Measurements from ENCODE around the gene KCNC1.

The KCNC1 gene

DNA sequence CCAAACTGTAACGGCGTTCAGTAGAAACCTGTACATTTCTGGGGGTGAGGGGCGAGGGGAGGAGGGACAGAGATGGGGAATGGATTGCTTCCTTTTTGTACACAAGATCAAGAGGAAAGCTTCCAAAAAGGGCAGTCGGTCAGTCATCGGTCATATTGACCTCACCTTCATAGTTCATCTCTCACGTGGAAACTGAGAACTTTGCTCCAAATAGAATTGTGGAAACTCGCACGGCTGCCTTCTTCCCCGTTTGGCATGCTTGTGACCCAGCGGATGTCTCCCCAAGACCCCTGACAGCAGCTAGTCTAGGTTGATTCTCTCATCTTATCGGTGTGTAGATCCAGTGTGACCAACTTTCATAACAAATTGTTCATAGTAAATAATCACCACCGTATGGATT, 47.6 kb downstream of the KCNC1 start:
- Histone ChIP-seq H3K79me2 (ENCODE audit: insufficient read depth, low read length) (no peaks in the 10 kb centered on the region), H3K9ac (ENCODE audit: low read depth, low read length, poor library complexity, severe bottlenecking) (no peak overlapping the region), H3K9me3 (ENCODE audit: insufficient read depth, low read depth, low read length) (no peaks in the 10 kb centered on the region), H3F3A (ENCODE audit: low read depth) (no peaks in the 10 kb centered on the region), H3K9me2 (replicated peaks; ENCODE audit: low read depth, low read length) (no peaks in the 10 kb centered on the region), H4K20me1 (ENCODE audit: insufficient read depth, low read length, poor library complexity, severe bottlenecking) (no peaks in the 10 kb centered on the region), H3K36me3 (ENCODE audit: insufficient read depth, low read length) (no peaks in the 10 kb centered on the region), H3K27me3 (ENCODE audit: insufficient read depth, low read length, poor library complexity, severe bottlenecking) (no peaks in the 10 kb centered on the region), H2AFZ (ENCODE audit: low read length) (no peak overlapping the region), H3K4me2 (ENCODE audit: low read depth, low read length, poor library complexity, severe bottlenecking) (no peak overlapping the region), H3K4me3 (ENCODE audit: low read length, poor library complexity, severe bottlenecking) (no peak overlapping the region), H3K4me1 (ENCODE audit: insufficient read depth, low read length, poor library complexity, severe bottlenecking) (no peaks in the 10 kb centered on the region)
- TF ChIP-seq EZH2phosphoT487 (IDR thresholded peaks at IDR 0.05; ENCODE audit: borderline replicate concordance): no peak
- TF ChIP-seq CTCF (conservative IDR thresholded peaks at IDR 0.05; ENCODE audit: low read length): no peak

DNA sequence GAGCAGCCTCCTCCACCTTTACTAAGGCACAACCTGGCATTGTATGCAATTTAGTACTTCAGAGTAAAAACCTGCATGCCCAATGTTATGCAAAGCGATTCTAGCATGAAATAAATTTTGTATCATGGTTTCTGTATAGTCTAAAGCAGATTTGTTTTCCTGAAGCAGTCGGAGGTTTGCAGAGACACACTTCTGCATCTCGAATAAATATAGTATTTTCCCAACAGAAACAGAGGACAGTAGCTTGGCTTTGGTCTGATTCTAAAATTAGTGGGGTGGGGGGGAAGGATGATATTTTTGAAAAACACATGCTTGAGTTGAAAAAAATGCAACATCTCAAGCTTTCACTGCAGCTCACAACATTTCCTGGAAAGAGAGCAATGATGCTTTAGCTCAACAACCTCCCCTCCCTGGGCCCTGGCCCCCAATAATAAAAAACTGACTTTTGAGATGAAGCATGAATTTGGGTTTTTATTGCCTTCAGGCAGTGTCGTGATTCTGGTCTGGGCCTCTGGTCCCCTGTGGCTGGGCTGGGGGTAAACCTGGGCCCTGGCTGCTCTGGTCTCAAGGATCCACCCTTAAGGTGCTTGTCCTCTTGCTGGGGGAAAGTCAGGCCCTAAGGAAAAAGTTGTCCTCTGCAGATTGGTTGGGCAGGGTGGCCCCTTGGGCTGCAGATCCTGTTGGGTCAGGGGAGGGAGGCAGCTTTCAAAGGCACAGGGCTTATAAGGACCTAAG, 48.2 kb downstream of the KCNC1 start:
- Histone ChIP-seq H3K27me3 (ENCODE audit: insufficient read depth, low read length, poor library complexity, severe bottlenecking) (no peaks in the 10 kb centered on the region), H3K79me2 (ENCODE audit: insufficient read depth, low read length) (no peaks in the 10 kb centered on the region), H3K4me1 (ENCODE audit: insufficient read depth, low read length, poor library complexity, severe bottlenecking) (no peaks in the 10 kb centered on the region), H3K9ac (ENCODE audit: low read depth, low read length, poor library complexity, severe bottlenecking) (no peak overlapping the region), H2AFZ (ENCODE audit: low read length) (no peak overlapping the region), H3K9me2 (replicated peaks; ENCODE audit: low read depth, low read length) (no peaks in the 10 kb centered on the region), H3K9me3 (ENCODE audit: insufficient read depth, low read depth, low read length) (no peaks in the 10 kb centered on the region), H4K20me1 (ENCODE audit: insufficient read depth, low read length, poor library complexity, severe bottlenecking) (no peaks in the 10 kb centered on the region), H3F3A (ENCODE audit: low read depth) (no peaks in the 10 kb centered on the region), H3K4me3 (ENCODE audit: low read length, poor library complexity, severe bottlenecking) (no peak overlapping the region), H3K36me3 (ENCODE audit: insufficient read depth, low read length) (no peaks in the 10 kb centered on the region), H3K4me2 (ENCODE audit: low read depth, low read length, poor library complexity, severe bottlenecking) (no peak overlapping the region)
- TF ChIP-seq CTCF (conservative IDR thresholded peaks at IDR 0.05; ENCODE audit: low read length) (no peak), EZH2phosphoT487 (IDR thresholded peaks at IDR 0.05; ENCODE audit: borderline replicate concordance) (no peak)

DNA sequence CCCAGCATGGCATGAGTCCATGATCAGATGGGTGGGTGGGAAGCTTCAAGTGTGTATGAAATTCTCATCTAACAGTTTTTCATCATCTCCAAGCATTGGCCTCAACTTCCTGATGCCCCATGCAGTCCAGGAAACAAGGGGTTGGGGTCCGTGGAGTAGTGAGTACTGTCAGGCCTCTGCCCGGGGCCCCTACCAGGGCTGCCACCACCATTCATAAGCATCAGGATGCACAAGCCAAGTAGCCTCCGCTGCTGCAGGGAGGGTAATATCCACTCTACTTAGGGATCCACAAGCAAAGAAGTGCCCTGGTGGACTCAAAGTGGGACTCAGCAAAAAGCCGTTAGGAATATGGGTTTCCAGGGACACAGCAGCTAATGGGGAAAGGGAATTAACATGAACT, 49.3 kb downstream of the KCNC1 start:
- no peaks in the 10 kb centered on the region for H3K27me3 ChIP-seq (ENCODE audit: insufficient read depth, low read length, poor library complexity, severe bottlenecking)
- H3K9me3 ChIP-seq (ENCODE audit: insufficient read depth, low read depth, low read length): no peaks in the 10 kb centered on the region
- H3K9ac ChIP-seq (ENCODE audit: low read depth, low read length, poor library complexity, severe bottlenecking): no peak overlapping the region
- H4K20me1 ChIP-seq (ENCODE audit: insufficient read depth, low read length, poor library complexity, severe bottlenecking): no peaks in the 10 kb centered on the region
- TF ChIP-seq EZH2phosphoT487 (IDR thresholded peaks at IDR 0.05; ENCODE audit: borderline replicate concordance) (no peak), CTCF (conservative IDR thresholded peaks at IDR 0.05; ENCODE audit: low read length) (no peak)
- H3K4me1 ChIP-seq (ENCODE audit: insufficient read depth, low read length, poor library complexity, severe bottlenecking): no peaks in the 10 kb centered on the region
- no peaks in the 10 kb centered on the region for H3K9me2 ChIP-seq (replicated peaks; ENCODE audit: low read depth, low read length)
- H3F3A ChIP-seq (ENCODE audit: low read depth): no peaks in the 10 kb centered on the region
- no peaks in the 10 kb centered on the region for H3K36me3 ChIP-seq (ENCODE audit: insufficient read depth, low read length)
- H3K4me3 ChIP-seq (ENCODE audit: low read length, poor library complexity, severe bottlenecking): no peak overlapping the region
- no peak overlapping the region for H2AFZ ChIP-seq (ENCODE audit: low read length)
- H3K4me2 ChIP-seq (ENCODE audit: low read depth, low read length, poor library complexity, severe bottlenecking): no peak overlapping the region
- no peaks in the 10 kb centered on the region for H3K79me2 ChIP-seq (ENCODE audit: insufficient read depth, low read length)

Measured in Loucy (cell line).